ENCODE measurements around the gene WDR38.

Gene WDR38

GRCh38 chr9:124869466-124869985, 16.3 kb downstream of the WDR38 start:
- no peak for TF ChIP-seq CTCF (IDR thresholded peaks at IDR 0.05; ENCODE audit: borderline replicate concordance, insufficient read depth, low read depth, low read length)
- H3K4me3 ChIP-seq (ENCODE audit: low read depth, low read length) = peak overlapping the region; percentile 70

- peak overlapping the region; percentile 70 for H3K4me3 ChIP-seq (ENCODE audit: low read depth, low read length)
- TF ChIP-seq CTCF (IDR thresholded peaks at IDR 0.05; ENCODE audit: borderline replicate concordance, insufficient read depth, low read depth, low read length) = no peak
These were observed 16.8 kb downstream of the WDR38 start for GRCh38 chr9:124869986-124870560.

GRCh38 chr9:124870723-124871122, 17.5 kb downstream of the WDR38 start:
- H3K4me3 ChIP-seq (ENCODE audit: low read depth, low read length) = peak overlapping the region; percentile 70
- no peak for TF ChIP-seq CTCF (IDR thresholded peaks at IDR 0.05; ENCODE audit: borderline replicate concordance, insufficient read depth, low read depth, low read length)

GRCh38 chr9:124871156-124871561, 17.9 kb downstream of the WDR38 start:
- peak overlapping the region; percentile 70 for H3K4me3 ChIP-seq (ENCODE audit: low read depth, low read length)
- no peak for TF ChIP-seq CTCF (IDR thresholded peaks at IDR 0.05; ENCODE audit: borderline replicate concordance, insufficient read depth, low read depth, low read length)

GRCh38 chr9:124873664-124874063, 20.4 kb downstream of the WDR38 start:
- no peak for TF ChIP-seq CTCF (IDR thresholded peaks at IDR 0.05; ENCODE audit: borderline replicate concordance, insufficient read depth, low read depth, low read length)
- no peak overlapping the region for H3K4me3 ChIP-seq (ENCODE audit: low read depth, low read length)

GRCh38 chr9:124875501-124875900, 22.2 kb downstream of the WDR38 start:
- no peak overlapping the region for H3K4me3 ChIP-seq (ENCODE audit: low read depth, low read length)
- no peak for TF ChIP-seq CTCF (IDR thresholded peaks at IDR 0.05; ENCODE audit: borderline replicate concordance, insufficient read depth, low read depth, low read length)

GRCh38 chr9:124877021-124877782, 23.9 kb downstream of the WDR38 start:
- TF ChIP-seq CTCF (IDR thresholded peaks at IDR 0.05; ENCODE audit: borderline replicate concordance, insufficient read depth, low read depth, low read length) = no peak
- no peak overlapping the region for H3K4me3 ChIP-seq (ENCODE audit: low read depth, low read length)

Measured in GM12875 (cell line).